GM11168 (cell line): ENCODE data around the gene FAM193A.
"Not testable (repeated sequence)": the region's sequence is repeated elsewhere in the genome, so short reads cannot be mapped to it uniquely, and the experiment has no call there.

Experiments used
- in situ Hi-C: fragments of 300-500 bp; cut with MboI; formaldehyde crosslinking; loops from one replicate; pipeline ENCODE4 v1.12.0; 2022; ENCODE audit warnings: low sequenced_read_pairs; ENCODE audit not compliant: unreplicated experiment

Gene FAM193A

GRCh38 chr4:2762048-2762447, 225.6 kb downstream of the FAM193A start:
- in situ Hi-C loops: no loop called here

- in situ Hi-C loops: not testable (repeated sequence)
Measured at GRCh38 chr4:2762486-2763370, 226.3 kb downstream of the FAM193A start.

DNA sequence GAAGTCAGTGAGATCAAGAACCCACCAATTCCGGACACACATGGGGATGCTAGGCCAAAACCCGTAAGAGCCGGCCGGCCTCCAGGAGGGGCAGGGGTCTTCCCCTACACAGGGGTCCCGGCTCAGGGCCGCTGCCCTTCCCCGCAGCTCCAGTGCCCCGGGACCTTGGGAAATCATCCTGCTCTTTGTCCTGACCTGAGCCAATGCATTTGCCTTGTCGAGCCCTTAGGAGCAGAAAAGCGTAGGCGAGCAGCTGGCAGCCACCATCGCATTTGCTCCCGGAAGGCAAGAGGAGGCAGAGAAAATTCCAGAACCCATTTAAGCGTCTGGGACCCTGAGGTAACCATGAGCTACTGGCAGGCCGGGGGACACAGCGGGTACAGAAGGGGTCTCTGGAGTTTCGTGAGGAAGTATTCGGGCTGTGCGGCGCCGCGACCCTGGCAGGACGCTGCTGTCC, 227.1 kb downstream of the FAM193A start:
- in situ Hi-C loops: no loop called here

- in situ Hi-C loops: no loop called here
Measured at GRCh38 chr4:2765832-2766526, 229.5 kb downstream of the FAM193A start.

- in situ Hi-C loops: no loop called here
Measured at GRCh38 chr4:2767046-2767704, 230.7 kb downstream of the FAM193A start.

GRCh38 chr4:2767705-2768074, 231.2 kb downstream of the FAM193A start:
- in situ Hi-C loops: no loop called here

- in situ Hi-C loops: no loop called here
Measured at GRCh38 chr4:2768124-2768523, 231.7 kb downstream of the FAM193A start.

- in situ Hi-C loops: no loop called here
Measured at GRCh38 chr4:2768921-2769336, 232.5 kb downstream of the FAM193A start.

DNA sequence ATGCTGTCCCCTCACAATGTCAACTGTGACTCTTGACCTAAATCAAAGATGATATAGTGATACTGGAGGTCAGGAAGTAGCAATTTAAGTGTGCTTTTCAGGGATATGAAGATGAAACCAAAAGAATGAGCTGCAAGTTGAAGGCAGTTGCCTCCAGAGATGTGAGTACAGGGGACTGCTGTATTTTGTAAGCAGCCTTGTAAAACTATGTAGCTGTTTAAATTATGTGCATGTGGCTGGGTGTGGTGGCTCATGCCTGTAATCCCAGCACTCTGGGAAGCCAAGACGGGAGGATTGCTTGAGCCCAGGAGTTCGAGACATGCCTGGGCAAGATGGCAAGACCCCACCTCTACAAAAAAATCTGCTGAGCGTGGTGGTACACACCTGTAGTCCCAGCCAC, 234.8 kb downstream of the FAM193A start:
- in situ Hi-C loops: no loop called here

DNA sequence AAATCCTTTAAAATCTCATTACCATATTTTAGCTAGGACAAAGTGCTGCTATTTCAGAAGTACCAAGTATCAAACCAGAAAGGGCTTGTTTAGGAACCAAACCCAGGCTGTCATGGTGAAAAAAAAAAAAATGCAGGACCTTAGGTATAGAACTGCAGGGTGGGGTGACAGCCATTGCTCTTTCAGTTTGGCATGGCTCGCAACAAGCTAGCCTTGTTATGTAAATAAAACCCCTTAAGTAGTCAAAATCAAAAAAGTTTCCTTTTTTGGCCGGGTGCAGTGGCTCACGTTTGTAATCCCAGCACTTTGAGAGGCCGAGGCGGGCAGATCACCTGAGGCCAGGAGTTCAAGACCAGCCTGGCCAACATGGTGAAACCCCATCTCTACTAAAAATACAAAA, 244.2 kb downstream of the FAM193A start:
- in situ Hi-C loops: not testable (repeated sequence)

- in situ Hi-C loops: no loop called here
Measured at GRCh38 chr4:2781911-2782310, 245.5 kb downstream of the FAM193A start.
